Femur (tissue), 1 donor: ENCODE measurements around the gene KIAA1328.
"Not testable (repeated sequence)": the region's sequence is repeated elsewhere in the genome, so short reads cannot be mapped to it uniquely, and the experiment has no call there.

Source experiments
- DNase-seq: peaks from one replicate; pipeline ENCODE4 v3.0.0-alpha.2; 2017

KIAA1328 gene

GRCh38 chr18:36888778-36889177 is 59.9 kb downstream of the KIAA1328 start:
- no peak for DNase-seq

DNA sequence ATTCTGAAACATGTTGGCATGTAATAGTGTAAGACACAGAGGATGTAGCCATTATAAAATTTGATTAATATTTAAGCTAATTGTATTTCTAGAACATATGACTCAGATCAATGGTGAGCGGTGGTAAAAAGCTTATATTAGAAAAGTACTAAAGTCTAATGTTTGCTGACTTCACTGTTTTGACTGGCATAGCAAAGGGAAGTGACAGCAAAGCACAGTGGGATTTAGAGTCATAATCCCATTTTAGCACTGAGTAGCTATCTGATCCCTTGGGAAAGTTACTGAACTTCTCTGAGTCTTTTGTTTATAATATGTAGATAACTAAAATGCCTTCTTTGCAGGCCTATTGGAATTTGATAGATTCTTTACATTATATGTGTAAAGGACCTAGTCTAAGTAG is 60.4 kb downstream of the KIAA1328 start:
- no peak for DNase-seq

- DNase-seq = no peak
Observed at GRCh38 chr18:36889742-36890141, 60.8 kb downstream of the KIAA1328 start.

DNA sequence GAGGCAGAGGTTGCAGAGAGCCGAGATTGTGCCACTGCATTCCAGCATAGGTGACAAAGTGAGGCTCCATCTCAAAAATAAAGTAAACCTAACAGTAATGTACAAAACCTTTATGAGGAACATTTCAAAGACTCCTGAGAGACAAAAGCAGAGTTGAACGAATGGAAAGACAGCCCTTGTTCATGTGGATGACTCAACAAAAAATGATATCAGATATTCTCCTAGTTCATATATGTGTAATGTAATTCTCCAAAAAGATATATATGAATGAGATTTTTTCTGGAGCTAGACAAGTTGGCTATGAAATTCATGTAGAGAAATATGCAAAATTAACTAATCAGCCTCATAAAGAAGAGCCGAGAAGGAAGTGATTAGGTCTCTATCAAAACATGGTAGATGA is 61.7 kb downstream of the KIAA1328 start:
- DNase-seq = no peak

DNA sequence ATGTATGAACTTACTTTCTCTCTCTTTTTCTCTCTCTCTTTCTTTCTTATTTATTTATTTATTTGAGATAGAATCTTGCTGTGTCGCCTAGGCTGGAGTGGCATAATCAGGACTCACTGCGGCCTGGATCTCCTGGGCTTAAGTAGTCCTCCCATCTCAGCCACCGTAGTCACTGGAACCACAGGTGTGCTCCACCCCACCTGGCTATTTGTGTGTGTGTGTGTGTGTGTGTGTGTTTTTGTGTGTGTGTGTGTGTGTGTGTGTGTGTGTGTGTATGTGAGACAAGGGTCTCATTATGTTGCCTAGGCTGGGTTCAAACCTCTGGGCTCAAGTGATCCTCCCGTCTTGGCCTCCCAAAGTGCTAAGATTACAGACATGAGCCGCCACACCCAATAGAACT is 64.3 kb downstream of the KIAA1328 start:
- DNase-seq = no peak

- no peak for DNase-seq
Observed at GRCh38 chr18:36895606-36896005, 66.7 kb downstream of the KIAA1328 start.

GRCh38 chr18:36897253-36897652 is 68.3 kb downstream of the KIAA1328 start:
- no peak for DNase-seq

DNA sequence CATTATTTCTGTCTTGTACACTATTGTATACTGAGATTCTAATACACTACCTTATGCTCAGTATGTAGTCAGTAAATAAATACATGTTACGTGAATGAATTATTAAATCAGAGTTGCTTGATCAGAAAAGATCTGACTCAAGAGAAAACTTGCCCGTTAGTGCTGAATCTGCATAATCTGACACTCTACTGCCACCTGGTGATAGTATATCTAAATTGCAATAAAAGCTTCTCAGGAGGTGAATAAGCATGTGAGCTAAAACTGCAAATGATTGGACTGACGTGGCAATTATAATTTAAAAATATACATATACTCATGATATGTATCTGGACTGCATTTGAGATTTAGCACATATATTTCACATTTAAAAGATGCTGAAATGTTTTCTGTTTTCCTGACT is 70.4 kb downstream of the KIAA1328 start:
- DNase-seq = no peak

- no peak for DNase-seq
Observed at GRCh38 chr18:36900466-36900865, 71.5 kb downstream of the KIAA1328 start.

DNA sequence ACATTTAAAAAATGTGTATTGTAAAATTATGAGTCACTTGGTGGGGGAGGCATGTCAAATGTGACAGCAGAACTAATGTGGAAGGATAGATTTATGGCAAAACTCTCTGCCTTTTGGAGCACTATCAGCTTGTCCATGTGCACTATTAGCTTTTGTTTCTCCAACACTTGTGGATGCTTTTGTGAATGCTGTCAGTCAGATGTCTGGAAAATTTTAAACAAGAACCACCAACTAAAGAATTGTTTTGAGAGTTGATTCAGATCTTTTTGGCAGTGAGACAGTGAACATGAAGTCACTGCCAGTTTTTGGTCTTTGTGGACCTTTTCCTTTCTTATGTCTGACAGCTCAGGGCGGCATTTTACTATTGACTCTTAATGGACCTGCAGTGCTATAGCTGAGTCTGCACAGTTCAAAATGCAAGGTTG is 72.4 kb downstream of the KIAA1328 start:
- no peak for DNase-seq

- DNase-seq = no peak
Observed at GRCh38 chr18:36903215-36903928, 74.4 kb downstream of the KIAA1328 start.

DNA sequence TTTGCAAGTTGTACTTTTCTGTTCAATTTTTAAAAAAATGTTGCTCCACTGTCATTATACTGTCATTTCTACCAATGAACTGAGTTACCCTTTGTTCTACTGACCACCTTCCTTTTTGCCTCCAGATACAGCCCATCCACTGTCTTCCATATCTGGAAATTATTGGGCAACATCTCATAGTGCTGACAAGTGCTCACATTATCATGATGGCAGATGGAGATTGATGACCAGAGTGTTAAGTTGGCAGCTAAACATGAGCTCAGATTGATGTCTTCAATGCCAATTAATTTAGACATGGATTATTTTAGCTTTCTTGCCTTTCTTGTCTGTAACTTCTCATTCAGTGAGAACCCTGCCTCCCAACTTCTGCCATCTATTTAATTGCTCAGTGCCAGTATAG is 76.6 kb downstream of the KIAA1328 start:
- DNase-seq = no peak

DNA sequence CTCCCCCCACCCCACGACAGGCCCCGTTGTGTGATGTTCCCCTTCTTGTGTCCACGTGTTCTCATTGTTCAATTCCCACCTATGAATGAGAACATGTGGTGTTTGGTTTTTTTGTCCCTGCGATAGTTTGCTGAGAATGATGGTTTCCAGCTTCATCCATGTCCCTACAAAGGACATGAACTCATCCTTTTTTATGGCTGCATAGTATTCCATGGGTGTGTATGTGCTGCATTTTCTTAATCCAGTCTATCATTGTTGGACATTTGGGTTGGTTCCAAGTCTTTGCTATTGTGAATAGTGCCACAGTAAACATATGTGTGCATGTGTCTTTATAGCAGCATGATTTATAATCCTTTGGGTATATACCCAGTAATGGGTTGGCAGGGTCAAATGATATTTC is 80.4 kb downstream of the KIAA1328 start:
- DNase-seq = not testable (repeated sequence)

- DNase-seq = no peak
Observed at GRCh38 chr18:36912887-36913286, 84.0 kb downstream of the KIAA1328 start.

- no peak for DNase-seq
Observed at GRCh38 chr18:36917907-36918306, 89.0 kb downstream of the KIAA1328 start.

DNA sequence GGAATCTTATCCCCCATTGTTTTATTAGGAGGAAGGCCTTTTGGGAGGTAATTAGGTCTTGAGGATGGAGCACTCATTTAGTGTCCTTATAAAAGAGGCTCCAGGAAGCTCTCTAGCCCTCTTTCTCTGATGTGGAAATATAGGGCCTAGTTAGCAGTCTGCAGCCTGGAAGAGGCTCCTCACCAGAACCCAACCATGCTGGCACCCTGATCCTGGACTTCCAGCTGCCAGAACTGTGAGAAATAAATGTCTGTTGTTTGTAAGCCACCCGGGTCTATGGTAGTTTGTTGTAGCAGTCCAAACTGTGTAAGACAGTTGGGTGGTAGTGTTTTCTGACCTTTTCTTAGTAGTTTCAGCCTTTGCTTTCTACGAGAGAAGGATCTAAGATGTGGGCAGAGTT is 100.7 kb downstream of the KIAA1328 start:
- DNase-seq = no peak

GRCh38 chr18:36931106-36931505 is 102.2 kb downstream of the KIAA1328 start:
- DNase-seq = no peak

DNA sequence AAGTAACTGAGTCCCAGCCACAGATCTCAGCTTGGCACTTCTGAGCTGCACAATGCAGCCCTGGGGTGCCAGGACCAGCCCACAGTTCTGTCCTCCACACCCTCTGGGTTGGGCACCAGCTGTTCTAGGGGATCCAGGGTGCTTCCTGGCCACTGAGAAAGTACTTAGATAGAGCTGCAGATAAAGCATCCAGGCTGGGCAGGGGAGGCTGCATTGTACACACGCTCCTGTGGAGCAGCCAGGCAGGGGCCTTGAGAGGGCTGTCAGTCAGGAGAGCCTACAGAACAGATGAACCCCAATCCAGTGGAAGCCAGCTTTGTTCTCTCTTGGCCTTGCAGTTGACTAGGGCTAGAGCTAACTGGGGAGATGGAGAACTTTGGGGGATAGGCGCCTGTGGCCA is 104.6 kb downstream of the KIAA1328 start:
- DNase-seq = no peak

DNA sequence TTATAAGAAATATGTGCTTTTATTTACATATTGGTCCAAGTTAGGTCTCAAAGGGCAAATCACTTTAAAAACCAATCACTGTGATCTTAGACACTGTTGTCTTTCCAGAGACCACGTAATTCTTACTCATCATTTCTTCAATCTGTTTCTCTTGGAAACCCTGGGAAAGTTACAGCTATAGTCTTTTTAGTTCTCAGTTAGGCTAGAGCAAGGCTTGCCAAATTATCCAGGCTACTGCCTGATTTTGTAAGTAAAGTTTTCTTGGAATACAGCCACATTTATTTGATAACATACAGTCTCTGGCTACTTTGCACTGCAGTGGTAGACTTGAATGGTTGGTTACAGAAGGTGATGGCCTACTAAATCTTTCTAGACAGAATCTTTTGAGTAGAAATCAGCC is 106.0 kb downstream of the KIAA1328 start:
- DNase-seq = no peak

DNA sequence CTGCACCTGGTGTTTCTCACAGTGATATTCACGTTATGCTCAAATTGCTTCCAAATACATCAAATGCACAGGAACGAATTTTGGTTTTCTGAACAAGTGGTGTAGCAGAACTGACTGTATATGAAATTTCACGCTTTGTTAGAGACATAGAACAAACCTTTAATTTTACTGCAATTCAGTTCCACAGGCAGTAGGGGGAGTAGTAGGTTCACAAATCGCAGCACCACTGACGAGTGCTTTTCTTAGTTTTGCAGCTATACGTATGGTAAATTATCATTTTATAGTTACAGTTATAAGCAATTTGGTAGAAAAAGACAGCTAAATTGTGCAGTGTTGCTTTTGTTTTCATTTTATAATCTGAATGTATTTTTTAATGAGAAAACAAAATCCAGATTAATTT is 113.3 kb downstream of the KIAA1328 start:
- DNase-seq = no peak

DNA sequence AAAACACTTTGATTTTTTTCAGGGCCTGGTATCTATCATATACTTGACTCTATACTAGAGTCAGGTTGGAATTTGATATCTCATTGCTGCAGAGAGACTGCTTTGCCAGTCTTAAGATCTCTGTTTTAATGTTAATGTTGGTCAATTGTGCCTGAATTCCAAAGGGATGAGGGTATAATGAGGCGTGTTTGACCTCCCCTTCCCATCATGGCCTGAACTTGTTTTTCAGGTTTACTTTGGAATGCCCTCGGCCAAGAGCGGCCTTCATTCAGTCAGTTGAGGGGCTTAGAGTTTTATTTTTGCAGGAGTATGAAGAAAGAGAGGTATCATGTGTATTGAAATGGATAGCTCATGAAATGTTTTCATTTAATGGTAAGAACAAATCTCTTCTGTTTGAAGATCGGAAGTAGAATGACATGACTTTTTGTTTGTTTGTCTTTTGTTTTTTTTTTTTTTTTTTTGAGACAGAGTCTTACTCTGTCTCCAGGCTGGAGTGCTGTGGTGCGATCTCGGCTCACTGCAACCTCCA is 119.0 kb downstream of the KIAA1328 start:
- DNase-seq = no peak

DNA sequence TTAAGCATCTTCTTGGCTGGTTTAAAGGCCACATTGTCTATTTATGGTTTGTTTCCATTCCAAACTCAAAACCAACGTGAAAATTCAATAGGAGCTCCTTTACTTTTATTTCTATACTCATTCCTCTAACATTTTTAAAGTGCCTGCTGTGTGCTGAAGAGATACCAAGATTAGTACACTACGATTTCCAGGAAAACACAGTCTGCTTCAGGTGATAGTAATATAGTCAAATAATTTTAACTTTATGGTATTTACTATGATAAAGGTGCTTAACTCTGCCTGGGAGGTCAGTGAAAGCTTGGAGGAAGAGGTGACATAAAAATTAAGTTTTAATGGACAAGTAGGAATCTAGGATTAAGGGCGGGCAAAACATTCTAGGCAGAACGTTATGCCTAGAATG is 121.4 kb downstream of the KIAA1328 start:
- DNase-seq = no peak

GRCh38 chr18:36950960-36951359 is 122.0 kb downstream of the KIAA1328 start:
- no peak for DNase-seq

DNA sequence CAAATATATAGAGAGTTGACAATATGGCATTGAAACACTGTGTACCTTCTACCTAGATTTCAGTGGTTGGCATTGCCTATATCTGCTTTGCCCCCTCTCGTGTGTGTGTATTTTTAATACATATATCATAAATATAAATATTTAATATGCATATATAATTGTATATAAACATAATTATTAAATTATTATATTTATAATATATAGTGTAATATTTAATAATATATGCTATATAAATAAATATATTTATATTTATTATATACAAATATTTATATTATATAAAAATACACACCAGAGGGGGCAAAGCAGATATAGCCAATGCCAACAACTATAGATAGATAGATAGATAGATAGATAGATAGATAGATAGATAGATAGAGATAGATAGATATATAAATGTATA is 124.1 kb downstream of the KIAA1328 start:
- DNase-seq = no peak

GRCh38 chr18:36960038-36960437 is 131.1 kb downstream of the KIAA1328 start:
- DNase-seq = no peak
